Natural killer cell (primary cell): Measurements from ENCODE around the gene FGFR2. TPM values are rescaled to one million over a fixed set of nuclear protein-coding genes. Genes with fewer than 3 reads are reported as not detected.

Experiments
- ATAC-seq, 3 donors: fragments of 150-1000 bp in 2 of 3; fragments of 200-7000 bp in 1 of 3; cut with Tn5 transposase; 1 replicate in 1 of 3; 2 replicates in 2 of 3; pipeline ENCODE4 v1.10.0; 2021; ENCODE audit warnings: mild to moderate bottlenecking in 2 of 3, moderate library complexity in 2 of 3
- DNase-seq, 2 donors: peaks; one replicate each; pipeline versions ENCODE4 v3.0.0 to v3.0.0-alpha.2; 2013 to 2021; ENCODE audit warnings: mixed read lengths in 1 of 2
- H3K27ac ChIP-seq: one replicate; pipeline ENCODE4 v1.5.1; 2013; ENCODE audit warnings: mild to moderate bottlenecking, low read length
- H3K27me3 ChIP-seq: one replicate; pipeline ENCODE4 v1.6.1; 2013; ENCODE audit warnings: low read length; ENCODE audit not compliant: control insufficient read depth, insufficient read depth
- H3K36me3 ChIP-seq: one replicate; pipeline ENCODE4 v1.6.1; 2013; ENCODE audit warnings: low read length; ENCODE audit not compliant: control insufficient read depth, insufficient read depth
- H3K4me1 ChIP-seq: one replicate; pipeline ENCODE4 v1.6.1; 2013; ENCODE audit warnings: low read length; ENCODE audit not compliant: control insufficient read depth, insufficient read depth
- H3K4me3 ChIP-seq: one replicate; pipeline ENCODE4 v1.5.1; 2013; ENCODE audit warnings: low read length
- H3K9me3 ChIP-seq: one replicate; pipeline ENCODE4 v1.6.1; 2013; ENCODE audit warnings: low read length; ENCODE audit not compliant: control insufficient read depth, insufficient read depth
- H3K27ac Mint-ChIP-seq, 2 donors: one replicate each; pipeline ENCODE4 v1.8.0; 2022; ENCODE audit warnings: mild to moderate bottlenecking in 2 of 2, mixed read lengths in 2 of 2, moderate library complexity in 1 of 2
- H3K27me3 Mint-ChIP-seq, 2 donors: one replicate each; pipeline ENCODE4 v1.8.0; 2022; ENCODE audit warnings: low read depth in 2 of 2, mixed read lengths in 2 of 2
- H3K36me3 Mint-ChIP-seq: one replicate; pipeline ENCODE4 v1.8.0; 2022; ENCODE audit warnings: mixed read lengths
- H3K4me1 Mint-ChIP-seq, 2 donors: one replicate each; pipeline ENCODE4 v1.8.0; 2022; ENCODE audit warnings: mixed read lengths in 2 of 2
- H3K4me3 Mint-ChIP-seq: one replicate; pipeline ENCODE4 v1.8.0; 2022; ENCODE audit warnings: mild to moderate bottlenecking, moderate library complexity, mixed read lengths
- H3K9me3 Mint-ChIP-seq, 2 donors: one replicate each; pipeline ENCODE4 v1.8.0; 2022; ENCODE audit warnings: mixed read lengths in 2 of 2
- CTCF ChIP-seq: fragments of 200-600 bp; IDR thresholded peaks from one replicate; pipeline ENCODE4 v1.8.0; 2022; ENCODE audit warnings: antibody characterized with exemption
- WGBS: methylation state at CpG from one replicate; pipeline ENCODE4 v1.1.7; 2013; ENCODE audit warnings: missing lambda C conversion rate; ENCODE audit not compliant: insufficient coverage; 5-methylcytosine and 5-hydroxymethylcytosine counted together
- intact Hi-C: fragments of 100-400 bp; cut with micrococcal nuclease; formaldehyde crosslinking; loops from one replicate; pipeline ENCODE4 v1.14.2; 2022
- total RNA-seq, 4 donors: library from RNA; stranded (reverse); fragments of 120-200 nt in 1 of 4; gene quantifications; one replicate each; pipeline versions ENCODE4 v1.2.3 to v1.2.4, GENCODE V29; 2013 to 2022

Gene FGFR2
- total RNA-seq, 3 donors from 2014 or later (not counting 1 experiment from before 2014, with no cell fraction given): 0.72 to 5.6 TPM; not detected in 1

- Mint-ChIP-seq H3K9me3 (peaks cover 0 to 2% of the 10 kb centered on the region in 2 donors), H3K27me3 (no peaks in the 10 kb centered on the region), H3K27ac (no peak overlapping the region), H3K4me3 (no peak overlapping the region), H3K36me3 (no peaks in the 10 kb centered on the region), H3K4me1 (no peaks in the 10 kb centered on the region)
- no peak for TF ChIP-seq CTCF
- intact Hi-C loops: no loop called here
- Histone ChIP-seq H3K36me3 (no peaks in the 10 kb centered on the region), H3K9me3 (no peaks in the 10 kb centered on the region), H3K27ac (no peak overlapping the region), H3K4me1 (no peaks in the 10 kb centered on the region), H3K4me3 (no peak overlapping the region), H3K27me3 (no peaks in the 10 kb centered on the region)
- WGBS: 91% methylated on average over 7 of the region's 9 CpGs
- no peak for DNase-seq
- no peak for ATAC-seq
Measured at GRCh38 chr10:121435099-121435875, 163.0 kb downstream of the FGFR2 start.

GRCh38 chr10:121433965-121434364 lies 164.3 kb downstream of the FGFR2 start:
- H3K36me3 Mint-ChIP-seq: no peaks in the 10 kb centered on the region
- intact Hi-C loops: no loop called here
- no peak overlapping the region for H3K27ac Mint-ChIP-seq
- no peak for TF ChIP-seq CTCF
- DNase-seq: no peak
- H3K4me3 Mint-ChIP-seq: no peak overlapping the region
- H3K9me3 Mint-ChIP-seq: peaks cover 0 to 2% of the 10 kb centered on the region in 2 donors
- no peak overlapping the region for H3K27ac ChIP-seq
- no peak overlapping the region for H3K4me3 ChIP-seq
- no peaks in the 10 kb centered on the region for H3K4me1 ChIP-seq
- H3K4me1 Mint-ChIP-seq: no peaks in the 10 kb centered on the region
- H3K27me3 Mint-ChIP-seq: no peaks in the 10 kb centered on the region
- no peaks in the 10 kb centered on the region for H3K27me3 ChIP-seq
- ATAC-seq: no peak
- WGBS: 84% methylated on average over 7 of the region's 7 CpGs
- no peaks in the 10 kb centered on the region for H3K9me3 ChIP-seq
- H3K36me3 ChIP-seq: no peaks in the 10 kb centered on the region

GRCh38 chr10:121428867-121429266 lies 169.4 kb downstream of the FGFR2 start:
- Histone ChIP-seq H3K4me3 (no peak overlapping the region), H3K9me3 (no peaks in the 10 kb centered on the region), H3K27ac (no peak overlapping the region), H3K4me1 (no peaks in the 10 kb centered on the region), H3K36me3 (no peaks in the 10 kb centered on the region), H3K27me3 (no peaks in the 10 kb centered on the region)
- Mint-ChIP-seq H3K27me3 (no peaks in the 10 kb centered on the region), H3K9me3 (peaks cover 0 to 2% of the 10 kb centered on the region in 2 donors), H3K36me3 (no peaks in the 10 kb centered on the region), H3K4me3 (no peak overlapping the region), H3K27ac (no peak overlapping the region), H3K4me1 (no peaks in the 10 kb centered on the region)
- intact Hi-C loops: no loop called here
- no peak for TF ChIP-seq CTCF
- no peak for DNase-seq
- WGBS: 88% methylated on average over 1 of the region's 1 CpG
- ATAC-seq: no peak
